Measurements from ENCODE around the gene UBE2V1. TPM values are rescaled to one million over a fixed set of nuclear protein-coding genes. Genes with fewer than 3 reads are reported as not detected.
"Not testable (repeated sequence)": the region's sequence is repeated elsewhere in the genome, so short reads cannot be mapped to it uniquely, and the experiment has no call there.

Gene UBE2V1
- total and polyA plus RNA-seq, 2 of the 13 experiments (the other 11 are each of a cell fraction or from before 2014, with no cell fraction given): 81.3 to 132 TPM

DNA sequence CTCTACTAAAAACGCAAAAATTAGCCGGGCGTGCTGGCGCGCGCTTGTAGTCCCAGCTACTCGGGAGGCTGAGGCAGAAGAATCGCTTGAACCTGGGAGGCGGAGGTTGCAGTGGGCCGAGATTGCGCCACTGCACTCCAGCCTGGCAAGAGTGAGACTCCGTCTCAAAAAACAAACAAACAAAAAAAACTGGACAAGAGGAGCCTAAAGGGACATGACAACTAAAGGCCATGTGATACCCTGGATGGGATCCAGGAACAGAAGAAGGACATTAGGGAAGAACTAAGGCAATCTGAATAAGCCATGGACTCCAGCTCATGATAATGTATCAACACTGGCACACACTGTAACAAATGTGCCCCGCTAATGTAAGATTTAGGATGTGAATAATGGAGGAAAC lies 24.8 kb upstream of the UBE2V1 start:
- ATAC-seq; H3K4me2 ChIP-seq (ENCODE audit: low read depth, low read length); TF ChIP-seq FOXP1 (IDR thresholded peaks at IDR 0.05): not testable (repeated sequence)
- WGBS (ENCODE audit: low lambda C conversion rate): 87% methylated on average over 13 of the region's 13 CpGs
- TF ChIP-seq SSRP1 (CRISPR knock-in tag; IDR thresholded peaks at IDR 0.05): 0 out of 2 replicates have a peak, but pooled peaks have one; percentile 5
- TF ChIP-seq KLF16 (CRISPR knock-in tag; IDR thresholded peaks at IDR 0.05): peak in 1 of 2 experiments; percentile 18; a peak in 1 of 4 replicates
- TF ChIP-seq FOXP1 (CRISPR knock-in tag; IDR thresholded peaks at IDR 0.05): peak; percentile 40; the same call in 1 of the 2 replicates
- peak; percentile 21; the same call in 1 of the 2 replicates for TF ChIP-seq CEBPB (IDR thresholded peaks at IDR 0.05; ENCODE audit: borderline replicate concordance, low read depth, low read length)
- 0 out of 2 replicates have a peak, but pooled peaks have one; percentile 7 for TF ChIP-seq ETV5 (CRISPR knock-in tag; IDR thresholded peaks at IDR 0.05; ENCODE audit: borderline replicate concordance)
- TF ChIP-seq GATAD2A (CRISPR knock-in tag; IDR thresholded peaks at IDR 0.05): peak; percentile 50
- 0 out of 2 replicates have a peak, but pooled peaks have one; percentile 25 for TF ChIP-seq SOX5 (CRISPR knock-in tag; IDR thresholded peaks at IDR 0.05; ENCODE audit: borderline replicate concordance)
- TF ChIP-seq ZNF878 (CRISPR knock-in tag; IDR thresholded peaks at IDR 0.05): 0 out of 2 replicates have a peak, but pooled peaks have one; percentile 20
- TF ChIP-seq, protein P1, sequence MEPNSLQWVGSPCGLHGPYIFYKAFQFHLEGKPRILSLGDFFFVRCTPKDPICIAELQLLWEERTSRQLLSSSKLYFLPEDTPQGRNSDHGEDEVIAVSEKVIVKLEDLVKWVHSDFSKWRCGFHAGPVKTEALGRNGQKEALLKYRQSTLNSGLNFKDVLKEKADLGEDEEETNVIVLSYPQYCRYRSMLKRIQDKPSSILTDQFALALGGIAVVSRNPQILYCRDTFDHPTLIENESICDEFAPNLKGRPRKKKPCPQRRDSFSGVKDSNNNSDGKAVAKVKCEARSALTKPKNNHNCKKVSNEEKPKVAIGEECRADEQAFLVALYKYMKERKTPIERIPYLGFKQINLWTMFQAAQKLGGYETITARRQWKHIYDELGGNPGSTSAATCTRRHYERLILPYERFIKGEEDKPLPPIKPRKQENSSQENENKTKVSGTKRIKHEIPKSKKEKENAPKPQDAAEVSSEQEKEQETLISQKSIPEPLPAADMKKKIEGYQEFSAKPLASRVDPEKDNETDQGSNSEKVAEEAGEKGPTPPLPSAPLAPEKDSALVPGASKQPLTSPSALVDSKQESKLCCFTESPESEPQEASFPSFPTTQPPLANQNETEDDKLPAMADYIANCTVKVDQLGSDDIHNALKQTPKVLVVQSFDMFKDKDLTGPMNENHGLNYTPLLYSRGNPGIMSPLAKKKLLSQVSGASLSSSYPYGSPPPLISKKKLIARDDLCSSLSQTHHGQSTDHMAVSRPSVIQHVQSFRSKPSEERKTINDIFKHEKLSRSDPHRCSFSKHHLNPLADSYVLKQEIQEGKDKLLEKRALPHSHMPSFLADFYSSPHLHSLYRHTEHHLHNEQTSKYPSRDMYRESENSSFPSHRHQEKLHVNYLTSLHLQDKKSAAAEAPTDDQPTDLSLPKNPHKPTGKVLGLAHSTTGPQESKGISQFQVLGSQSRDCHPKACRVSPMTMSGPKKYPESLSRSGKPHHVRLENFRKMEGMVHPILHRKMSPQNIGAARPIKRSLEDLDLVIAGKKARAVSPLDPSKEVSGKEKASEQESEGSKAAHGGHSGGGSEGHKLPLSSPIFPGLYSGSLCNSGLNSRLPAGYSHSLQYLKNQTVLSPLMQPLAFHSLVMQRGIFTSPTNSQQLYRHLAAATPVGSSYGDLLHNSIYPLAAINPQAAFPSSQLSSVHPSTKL (CRISPR knock-in tag; IDR thresholded peaks at IDR 0.05): peak; percentile 6; the same call in 1 of the 2 replicates
- TF ChIP-seq DMAP1 (CRISPR knock-in tag; IDR thresholded peaks at IDR 0.05): 0 out of 2 replicates have a peak, but pooled peaks have one; percentile 17
- TF ChIP-seq, protein P2, sequence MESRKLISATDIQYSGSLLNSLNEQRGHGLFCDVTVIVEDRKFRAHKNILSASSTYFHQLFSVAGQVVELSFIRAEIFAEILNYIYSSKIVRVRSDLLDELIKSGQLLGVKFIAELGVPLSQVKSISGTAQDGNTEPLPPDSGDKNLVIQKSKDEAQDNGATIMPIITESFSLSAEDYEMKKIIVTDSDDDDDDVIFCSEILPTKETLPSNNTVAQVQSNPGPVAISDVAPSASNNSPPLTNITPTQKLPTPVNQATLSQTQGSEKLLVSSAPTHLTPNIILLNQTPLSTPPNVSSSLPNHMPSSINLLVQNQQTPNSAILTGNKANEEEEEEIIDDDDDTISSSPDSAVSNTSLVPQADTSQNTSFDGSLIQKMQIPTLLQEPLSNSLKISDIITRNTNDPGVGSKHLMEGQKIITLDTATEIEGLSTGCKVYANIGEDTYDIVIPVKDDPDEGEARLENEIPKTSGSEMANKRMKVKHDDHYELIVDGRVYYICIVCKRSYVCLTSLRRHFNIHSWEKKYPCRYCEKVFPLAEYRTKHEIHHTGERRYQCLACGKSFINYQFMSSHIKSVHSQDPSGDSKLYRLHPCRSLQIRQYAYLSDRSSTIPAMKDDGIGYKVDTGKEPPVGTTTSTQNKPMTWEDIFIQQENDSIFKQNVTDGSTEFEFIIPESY (CRISPR knock-in tag; IDR thresholded peaks at IDR 0.05): peak; percentile 77; the same call in 1 of the 2 replicates
- 0 out of 2 replicates have a peak, but pooled peaks have one; percentile 38 for TF ChIP-seq ZNF720 (CRISPR knock-in tag; IDR thresholded peaks at IDR 0.05)
- TF ChIP-seq, protein P3, sequence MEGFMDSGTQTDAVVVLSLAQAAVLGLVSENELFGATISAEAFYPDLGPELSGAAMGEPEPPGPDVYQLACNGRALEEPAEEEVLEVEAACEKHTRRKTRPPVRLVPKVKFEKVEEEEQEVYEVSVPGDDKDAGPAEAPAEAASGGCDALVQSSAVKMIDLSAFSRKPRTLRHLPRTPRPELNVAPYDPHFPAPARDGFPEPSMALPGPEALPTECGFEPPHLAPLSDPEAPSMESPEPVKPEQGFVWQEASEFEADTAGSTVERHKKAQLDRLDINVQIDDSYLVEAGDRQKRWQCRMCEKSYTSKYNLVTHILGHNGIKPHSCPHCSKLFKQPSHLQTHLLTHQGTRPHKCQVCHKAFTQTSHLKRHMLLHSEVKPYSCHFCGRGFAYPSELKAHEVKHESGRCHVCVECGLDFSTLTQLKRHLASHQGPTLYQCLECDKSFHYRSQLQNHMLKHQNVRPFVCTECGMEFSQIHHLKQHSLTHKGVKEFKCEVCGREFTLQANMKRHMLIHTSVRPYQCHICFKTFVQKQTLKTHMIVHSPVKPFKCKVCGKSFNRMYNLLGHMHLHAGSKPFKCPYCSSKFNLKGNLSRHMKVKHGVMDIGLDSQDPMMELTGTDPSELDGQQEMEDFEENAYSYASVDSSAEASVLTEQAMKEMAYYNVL (CRISPR knock-in tag; IDR thresholded peaks at IDR 0.05; ENCODE audit: borderline replicate concordance): 0 out of 2 replicates have a peak, but pooled peaks have one; percentile 7
- TF ChIP-seq, protein P4, sequence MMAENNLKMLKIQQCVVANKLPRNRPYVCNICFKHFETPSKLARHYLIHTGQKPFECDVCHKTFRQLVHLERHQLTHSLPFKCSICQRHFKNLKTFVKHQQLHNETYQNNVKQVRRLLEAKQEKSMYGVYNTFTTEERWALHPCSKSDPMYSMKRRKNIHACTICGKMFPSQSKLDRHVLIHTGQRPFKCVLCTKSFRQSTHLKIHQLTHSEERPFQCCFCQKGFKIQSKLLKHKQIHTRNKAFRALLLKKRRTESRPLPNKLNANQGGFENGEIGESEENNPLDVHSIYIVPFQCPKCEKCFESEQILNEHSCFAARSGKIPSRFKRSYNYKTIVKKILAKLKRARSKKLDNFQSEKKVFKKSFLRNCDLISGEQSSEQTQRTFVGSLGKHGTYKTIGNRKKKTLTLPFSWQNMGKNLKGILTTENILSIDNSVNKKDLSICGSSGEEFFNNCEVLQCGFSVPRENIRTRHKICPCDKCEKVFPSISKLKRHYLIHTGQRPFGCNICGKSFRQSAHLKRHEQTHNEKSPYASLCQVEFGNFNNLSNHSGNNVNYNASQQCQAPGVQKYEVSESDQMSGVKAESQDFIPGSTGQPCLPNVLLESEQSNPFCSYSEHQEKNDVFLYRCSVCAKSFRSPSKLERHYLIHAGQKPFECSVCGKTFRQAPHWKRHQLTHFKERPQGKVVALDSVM (CRISPR knock-in tag; IDR thresholded peaks at IDR 0.05): peak; percentile 89

More for the DNA sequence above, 24.8 kb upstream of the UBE2V1 start:
- H3K4me1 ChIP-seq (ENCODE audit: insufficient read depth, low read length): peaks cover 30% of the 10 kb centered on the region
- H4K20me1 ChIP-seq (ENCODE audit: insufficient read depth, low read length); H3K9ac ChIP-seq (ENCODE audit: insufficient read depth, low read depth, low read length); DNase-seq (ENCODE audit: low spot score); H2AFZ ChIP-seq (ENCODE audit: low read length); H3K27me3 ChIP-seq (ENCODE audit: control insufficient read depth in 1 of 2, insufficient read depth in 2 of 2, low read length in 2 of 2); in situ Hi-C loops (cut with HindIII; ENCODE audit: extremely low pct_ligation_motif_present, low pct_unique_long_range_greater_than_20kb); BruUV-seq (replicated peaks); H3K9me3 ChIP-seq (ENCODE audit: low read length); H3K4me3 ChIP-seq (replicated peaks in 1 of 3; ENCODE audit: insufficient read depth in 1 of 3, low read depth in 2 of 3, low read length in 3 of 3): not testable (repeated sequence)
- H3K27ac ChIP-seq (ENCODE audit: extremely low read length, insufficient read depth, low read length): peak overlapping the region; percentile 33
- intact Hi-C loops (cut with micrococcal nuclease; ENCODE audit: unreplicated experiment): loop anchor here (2.0 kb wide), 1 partner anchor 29 kb away; no protein-coding TSS in a partner anchor
- H3K36me3 ChIP-seq (replicated peaks in 1 of 2; ENCODE audit: control insufficient read depth in 1 of 2, insufficient read depth in 2 of 2, low read length in 2 of 2): peaks cover 42 to 67% of the 10 kb centered on the region in 2 experiments
- CTCF ChIA-PET (ENCODE audit: low intra/inter-chr PET ratio, low total read pairs): interaction anchor here (1.3 to 1.7 kb wide), 2 partner anchors 17 to 32 kb away, joined by 7 to 10 read pairs; no protein-coding TSS in a partner anchor
- H3K79me2 ChIP-seq (ENCODE audit: insufficient read depth, low read length): peaks cover 14% of the 10 kb centered on the region
- FAIRE-seq: peak; percentile 46
- POLR2A ChIA-PET: interaction anchor here (0.9 to 1.3 kb wide), 4 partner anchors 15 to 28 kb away, joined by 3 read pairs; partner anchors contain the start of gene PEDS1
